Measurements from ENCODE around the gene FAM50B.
A peak's percentile ranks its signal among the peaks of the same experiment; 100 is the strongest.

FAM50B gene, protein sequence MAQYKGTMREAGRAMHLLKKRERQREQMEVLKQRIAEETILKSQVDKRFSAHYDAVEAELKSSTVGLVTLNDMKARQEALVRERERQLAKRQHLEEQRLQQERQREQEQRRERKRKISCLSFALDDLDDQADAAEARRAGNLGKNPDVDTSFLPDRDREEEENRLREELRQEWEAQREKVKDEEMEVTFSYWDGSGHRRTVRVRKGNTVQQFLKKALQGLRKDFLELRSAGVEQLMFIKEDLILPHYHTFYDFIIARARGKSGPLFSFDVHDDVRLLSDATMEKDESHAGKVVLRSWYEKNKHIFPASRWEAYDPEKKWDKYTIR

GRCh38 chr6:3848925-3849605, at the start of gene FAM50B:
TSS of gene FAM50B (plus strand) at chr6:3849373. CDS start at chr6:3849812, 439 bp downstream.
- Histone ChIP-seq H3K4me3 (ENCODE audit: low read length) (peak within 1 kb of the TSS; percentile 40), H3K27me3 (ENCODE audit: control insufficient read depth, insufficient read depth, low read length) (no peaks in the 10 kb centered on the region), H3K9ac (ENCODE audit: low read length) (peak within 1 kb of the TSS; percentile 57), H3K36me3 (ENCODE audit: control insufficient read depth, insufficient read depth, low read length) (no peaks in the 10 kb centered on the region), H3K4me1 (ENCODE audit: control insufficient read depth, insufficient read depth, low read length) (peaks cover 20% of the 10 kb centered on the region), H3K9me3 (ENCODE audit: control insufficient read depth, low read length) (no peaks in the 10 kb centered on the region)

GRCh38 chr6:3799719-3800118, 49.5 kb upstream of the FAM50B start:
- peaks cover 20% of the 10 kb centered on the region for H3K4me1 ChIP-seq (ENCODE audit: control insufficient read depth, insufficient read depth, low read length)
- H3K4me3 ChIP-seq (ENCODE audit: low read length), result no peak overlapping the region
- no peak overlapping the region for H3K9ac ChIP-seq (ENCODE audit: low read length)

GRCh38 chr6:3800850-3801591, 48.2 kb upstream of the FAM50B start:
- peaks cover 24% of the 10 kb centered on the region for H3K4me1 ChIP-seq (ENCODE audit: control insufficient read depth, insufficient read depth, low read length)

More at GRCh38 chr6:3799719-3800118, 49.5 kb upstream of the FAM50B start:
- Histone ChIP-seq H3K36me3 (ENCODE audit: control insufficient read depth, insufficient read depth, low read length) (no peaks in the 10 kb centered on the region), H3K27me3 (ENCODE audit: control insufficient read depth, insufficient read depth, low read length) (no peaks in the 10 kb centered on the region), H3K9me3 (ENCODE audit: control insufficient read depth, low read length) (no peaks in the 10 kb centered on the region)

DNA sequence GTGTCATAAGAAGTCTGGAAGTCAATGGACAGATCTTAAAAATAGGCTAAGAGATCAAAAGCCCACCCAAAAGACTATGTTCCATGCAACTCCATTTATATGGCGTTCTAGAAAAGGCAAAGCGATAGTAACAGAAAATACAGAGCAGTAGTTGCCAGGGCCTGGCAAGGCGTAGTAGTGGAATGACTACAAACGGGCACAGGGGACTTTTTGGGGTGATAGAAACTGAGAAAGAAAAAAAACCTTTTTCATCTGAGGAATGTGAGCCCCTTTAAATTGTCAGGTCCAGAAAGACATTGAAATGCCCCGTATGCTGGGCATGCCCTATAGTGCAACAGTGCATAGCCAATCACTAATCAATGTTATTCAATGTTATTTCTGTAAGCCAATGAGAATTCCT, 47.2 kb upstream of the FAM50B start:
- H3K4me1 ChIP-seq (ENCODE audit: control insufficient read depth, insufficient read depth, low read length), result peaks cover 31% of the 10 kb centered on the region
- no peak overlapping the region for H3K4me3 ChIP-seq (ENCODE audit: low read length)
- no peaks in the 10 kb centered on the region for H3K9me3 ChIP-seq (ENCODE audit: control insufficient read depth, low read length)
- no peaks in the 10 kb centered on the region for H3K36me3 ChIP-seq (ENCODE audit: control insufficient read depth, insufficient read depth, low read length)
- no peaks in the 10 kb centered on the region for H3K27me3 ChIP-seq (ENCODE audit: control insufficient read depth, insufficient read depth, low read length)
- no peak overlapping the region for H3K9ac ChIP-seq (ENCODE audit: low read length)

More at GRCh38 chr6:3800850-3801591, 48.2 kb upstream of the FAM50B start:
- Histone ChIP-seq H3K27me3 (ENCODE audit: control insufficient read depth, insufficient read depth, low read length) (no peaks in the 10 kb centered on the region), H3K4me3 (ENCODE audit: low read length) (no peak overlapping the region), H3K9me3 (ENCODE audit: control insufficient read depth, low read length) (no peaks in the 10 kb centered on the region), H3K36me3 (ENCODE audit: control insufficient read depth, insufficient read depth, low read length) (no peaks in the 10 kb centered on the region), H3K9ac (ENCODE audit: low read length) (no peak overlapping the region)

GRCh38 chr6:3803627-3804468, 45.3 kb upstream of the FAM50B start:
- Histone ChIP-seq H3K9ac (ENCODE audit: low read length) (no peak overlapping the region), H3K36me3 (ENCODE audit: control insufficient read depth, insufficient read depth, low read length) (no peaks in the 10 kb centered on the region), H3K4me3 (ENCODE audit: low read length) (no peak overlapping the region), H3K9me3 (ENCODE audit: control insufficient read depth, low read length) (no peaks in the 10 kb centered on the region), H3K27me3 (ENCODE audit: control insufficient read depth, insufficient read depth, low read length) (no peaks in the 10 kb centered on the region), H3K4me1 (ENCODE audit: control insufficient read depth, insufficient read depth, low read length) (peaks cover 23% of the 10 kb centered on the region)

DNA sequence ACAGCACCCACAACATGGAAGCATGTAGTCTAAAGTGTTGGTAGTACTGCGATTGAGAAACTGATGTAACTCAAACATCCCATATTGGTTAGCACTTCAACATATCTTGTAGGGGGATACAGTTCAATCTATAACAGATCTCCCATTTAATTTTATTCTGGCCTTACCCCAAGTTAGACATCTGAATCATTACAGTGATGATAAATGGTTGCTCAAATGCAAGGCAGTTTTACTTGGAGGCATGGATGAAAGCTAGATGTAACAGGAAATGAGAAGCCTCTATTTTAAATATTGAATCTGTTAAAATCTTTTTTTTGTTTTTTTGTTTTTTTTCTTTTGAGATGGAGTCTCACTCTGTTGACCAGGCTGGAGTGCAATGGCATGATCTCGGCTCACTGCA, 44.2 kb upstream of the FAM50B start:
- H3K4me1 ChIP-seq (ENCODE audit: control insufficient read depth, insufficient read depth, low read length), result peaks cover 21% of the 10 kb centered on the region
- H3K9ac ChIP-seq (ENCODE audit: low read length), result no peak overlapping the region
- H3K4me3 ChIP-seq (ENCODE audit: low read length), result no peak overlapping the region
- no peaks in the 10 kb centered on the region for H3K27me3 ChIP-seq (ENCODE audit: control insufficient read depth, insufficient read depth, low read length)
- no peaks in the 10 kb centered on the region for H3K36me3 ChIP-seq (ENCODE audit: control insufficient read depth, insufficient read depth, low read length)
- no peaks in the 10 kb centered on the region for H3K9me3 ChIP-seq (ENCODE audit: control insufficient read depth, low read length)

DNA sequence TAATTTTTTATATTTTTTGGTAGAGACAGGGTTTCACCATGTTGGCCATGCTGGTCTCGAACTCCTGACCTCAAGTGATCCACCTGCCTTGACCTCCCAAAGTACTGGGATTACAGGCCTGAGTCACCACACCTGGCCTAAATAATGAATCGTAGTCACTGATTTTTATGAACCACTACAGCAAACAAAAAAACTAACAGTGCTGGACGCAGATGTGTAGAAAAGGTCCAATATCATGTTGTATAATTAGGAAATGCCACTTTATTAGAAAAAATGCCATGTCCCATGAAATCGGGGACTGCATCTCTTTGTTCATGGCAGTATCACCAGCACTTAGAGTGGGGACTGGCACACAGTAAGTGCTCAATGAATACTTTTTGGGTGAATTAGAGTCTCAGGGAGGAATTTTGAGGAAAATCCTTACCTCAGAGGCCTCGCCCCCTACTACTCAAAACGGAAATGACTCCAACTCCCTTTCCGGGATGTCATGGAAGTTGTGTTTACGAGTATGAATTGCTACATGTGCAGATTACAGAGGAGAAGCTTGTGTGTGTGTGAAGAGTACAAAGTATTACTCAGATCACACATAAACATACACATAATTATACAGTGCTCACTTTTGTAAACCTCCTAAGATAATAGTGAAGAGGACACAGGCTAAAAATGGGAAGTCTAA, 43.6 kb upstream of the FAM50B start:
- Histone ChIP-seq H3K4me3 (ENCODE audit: low read length) (no peak overlapping the region), H3K27me3 (ENCODE audit: control insufficient read depth, insufficient read depth, low read length) (no peaks in the 10 kb centered on the region), H3K9ac (ENCODE audit: low read length) (no peak overlapping the region)

GRCh38 chr6:3806169-3806922, 42.8 kb upstream of the FAM50B start:
- H3K27me3 ChIP-seq (ENCODE audit: control insufficient read depth, insufficient read depth, low read length), result no peaks in the 10 kb centered on the region

More for the DNA sequence above, 43.6 kb upstream of the FAM50B start:
- H3K9me3 ChIP-seq (ENCODE audit: control insufficient read depth, low read length), result no peaks in the 10 kb centered on the region
- peaks cover 21% of the 10 kb centered on the region for H3K4me1 ChIP-seq (ENCODE audit: control insufficient read depth, insufficient read depth, low read length)
- no peaks in the 10 kb centered on the region for H3K36me3 ChIP-seq (ENCODE audit: control insufficient read depth, insufficient read depth, low read length)

GRCh38 chr6:3808199-3808598, 41.0 kb upstream of the FAM50B start:
- Histone ChIP-seq H3K9ac (ENCODE audit: low read length) (no peak overlapping the region), H3K27me3 (ENCODE audit: control insufficient read depth, insufficient read depth, low read length) (no peaks in the 10 kb centered on the region), H3K4me1 (ENCODE audit: control insufficient read depth, insufficient read depth, low read length) (peaks cover 21% of the 10 kb centered on the region), H3K9me3 (ENCODE audit: control insufficient read depth, low read length) (no peaks in the 10 kb centered on the region), H3K4me3 (ENCODE audit: low read length) (no peak overlapping the region), H3K36me3 (ENCODE audit: control insufficient read depth, insufficient read depth, low read length) (no peaks in the 10 kb centered on the region)

More at GRCh38 chr6:3806169-3806922, 42.8 kb upstream of the FAM50B start:
- H3K4me1 ChIP-seq (ENCODE audit: control insufficient read depth, insufficient read depth, low read length), result peaks cover 21% of the 10 kb centered on the region
- no peak overlapping the region for H3K4me3 ChIP-seq (ENCODE audit: low read length)
- no peaks in the 10 kb centered on the region for H3K36me3 ChIP-seq (ENCODE audit: control insufficient read depth, insufficient read depth, low read length)
- H3K9ac ChIP-seq (ENCODE audit: low read length), result peak overlapping the region; percentile 20
- H3K9me3 ChIP-seq (ENCODE audit: control insufficient read depth, low read length), result no peaks in the 10 kb centered on the region

GRCh38 chr6:3808759-3809514, 40.2 kb upstream of the FAM50B start:
- no peaks in the 10 kb centered on the region for H3K36me3 ChIP-seq (ENCODE audit: control insufficient read depth, insufficient read depth, low read length)
- H3K9me3 ChIP-seq (ENCODE audit: control insufficient read depth, low read length), result no peaks in the 10 kb centered on the region
- H3K4me1 ChIP-seq (ENCODE audit: control insufficient read depth, insufficient read depth, low read length), result peaks cover 21% of the 10 kb centered on the region
- no peak overlapping the region for H3K4me3 ChIP-seq (ENCODE audit: low read length)
- no peak overlapping the region for H3K9ac ChIP-seq (ENCODE audit: low read length)
- H3K27me3 ChIP-seq (ENCODE audit: control insufficient read depth, insufficient read depth, low read length), result no peaks in the 10 kb centered on the region
